IMR-90 (cell line): ENCODE measurements around the gene FNBP1L. TPM values are rescaled to one million over a fixed set of nuclear protein-coding genes. Genes with fewer than 3 reads are reported as not detected.

ENCODE experiments used
- ATAC-seq: fragments of 200-7000 bp; cut with Tn5 transposase; 2 replicates; pipeline ENCODE4 v1.9.1; 2020; ENCODE audit warnings: low read depth, mild to moderate bottlenecking, moderate library complexity
- BruUV-seq: library from RNA; stranded (reverse); fragments of 400-500 nt; replicated peaks from 2 replicates; lab custom pipeline; 2021; lab: Mats Ljungman, UMichigan
- CTCF ChIA-PET: fragments of 300-600 bp; formaldehyde crosslinking; extraction: SDS; loops from one replicate; lab custom pipeline; 2021; ENCODE audit warnings: antibody characterized with exemption; lab: Yijun Ruan, JAX
- POLR2A ChIA-PET: fragments of 300-600 bp; sonication (Branson Sonifier 250); formaldehyde crosslinking; loops from one replicate; lab custom pipeline; 2022; ENCODE audit warnings: antibody characterized with exemption; ENCODE audit not compliant: unreplicated experiment; lab: Charles Lee
- DNase-seq: peaks from one replicate; pipeline ENCODE4 v3.0.0; 2013
- H2AFZ ChIP-seq: replicated peaks from 2 replicates; pipeline ENCODE3; 2013; ENCODE audit warnings: low read length, mild to moderate bottlenecking; ENCODE audit not compliant: poor library complexity
- H2AK5ac ChIP-seq: 2 replicates; pipeline ENCODE4 v1.6.1; 2013; ENCODE audit warnings: low read depth, low read length, inconsistent platforms
- H2AK9ac ChIP-seq: replicated peaks from 2 replicates; pipeline ENCODE3; 2013; ENCODE audit warnings: mild to moderate bottlenecking, low read depth, low read length, moderate library complexity; ENCODE audit not compliant: poor library complexity
- H2BK120ac ChIP-seq: 2 replicates; pipeline ENCODE4 v1.6.1; 2013; ENCODE audit warnings: low read depth, low read length, inconsistent platforms
- H2BK15ac ChIP-seq: 3 replicates; pipeline ENCODE4 v1.6.1; 2013; ENCODE audit warnings: low read depth, low read length, inconsistent platforms
- H2BK20ac ChIP-seq: 2 replicates; pipeline ENCODE4 v1.6.1; 2013; ENCODE audit warnings: low read depth, mild to moderate bottlenecking, inconsistent platforms, low read length, moderate library complexity
- H2BK5ac ChIP-seq: 2 replicates; pipeline ENCODE4 v1.6.1; 2013; ENCODE audit warnings: mild to moderate bottlenecking, low read depth, low read length, inconsistent platforms; ENCODE audit not compliant: poor library complexity, severe bottlenecking
- H3K14ac ChIP-seq: replicated peaks from 2 replicates; pipeline ENCODE4 v1.6.1; 2013; ENCODE audit warnings: low read depth, low read length, inconsistent platforms
- H3K18ac ChIP-seq: 2 replicates; pipeline ENCODE4 v1.6.1; 2013; ENCODE audit warnings: low read depth, low read length, control low read depth
- H3K23ac ChIP-seq: 2 replicates; pipeline ENCODE4 v1.6.1; 2013; ENCODE audit warnings: low read depth, low read length, inconsistent platforms
- H3K27ac ChIP-seq: 2 replicates; pipeline ENCODE4 v1.5.1; 2013; ENCODE audit warnings: mild to moderate bottlenecking, control low read depth, low read length; ENCODE audit not compliant: insufficient read depth
- H3K27me3 ChIP-seq: 2 replicates; pipeline ENCODE4 v1.6.1; 2013; ENCODE audit warnings: low read length; ENCODE audit not compliant: control insufficient read depth, insufficient read depth
- H3K36me3 ChIP-seq: 2 replicates; pipeline ENCODE4 v1.6.1; 2013; ENCODE audit warnings: low read length, mixed read lengths; ENCODE audit not compliant: control insufficient read depth, insufficient read depth
- H3K4ac ChIP-seq: 2 replicates; pipeline ENCODE4 v1.6.1; 2013; ENCODE audit warnings: low read depth, low read length, inconsistent platforms
- H3K4me1 ChIP-seq: 2 replicates; pipeline ENCODE4 v1.6.1; 2013; ENCODE audit warnings: low read length, mixed read lengths; ENCODE audit not compliant: control insufficient read depth, insufficient read depth
- H3K4me2 ChIP-seq: 2 replicates; pipeline ENCODE4 v1.6.1; 2013; ENCODE audit warnings: low read depth, mild to moderate bottlenecking, control low read depth, low read length, moderate library complexity
- H3K4me3 ChIP-seq: 2 replicates; pipeline ENCODE4 v1.5.1; 2013; ENCODE audit warnings: low read depth, mild to moderate bottlenecking, control low read depth, low read length, moderate library complexity; ENCODE audit not compliant: insufficient read depth
- H3K56ac ChIP-seq: 2 replicates; pipeline ENCODE4 v1.6.1; 2013; ENCODE audit warnings: low read length, inconsistent platforms; ENCODE audit not compliant: insufficient read depth; ENCODE audit errors: extremely low read depth
- H3K79me1 ChIP-seq, 2 experiments: 2 replicates each; pipeline ENCODE4 v1.6.1; 2013; ENCODE audit warnings: low read length in 2 of 2, inconsistent platforms in 1 of 2, low read depth in 1 of 2
- H3K9ac ChIP-seq: 2 replicates; pipeline ENCODE4 v1.6.1; 2013; ENCODE audit warnings: low read depth, low read length, control low read depth
- H3K9me1 ChIP-seq: 2 replicates; pipeline ENCODE4 v1.6.1; 2013; ENCODE audit warnings: low read length, inconsistent platforms; ENCODE audit not compliant: insufficient read depth
- H3K9me3 ChIP-seq: 2 replicates; pipeline ENCODE4 v1.6.1; 2013; ENCODE audit warnings: low read length; ENCODE audit not compliant: control insufficient read depth, insufficient read depth
- H4K20me1 ChIP-seq: 2 replicates; pipeline ENCODE4 v1.6.1; 2013; ENCODE audit warnings: low read length, inconsistent platforms; ENCODE audit not compliant: insufficient read depth
- H4K5ac ChIP-seq: 2 replicates; pipeline ENCODE4 v1.6.1; 2013; ENCODE audit warnings: mild to moderate bottlenecking, low read depth, low read length, control low read depth
- H4K8ac ChIP-seq, 2 experiments: 2 replicates each; pipeline ENCODE4 v1.6.1; 2013; ENCODE audit warnings: low read depth in 2 of 2, low read length in 2 of 2, control low read depth in 1 of 2, inconsistent platforms in 1 of 2
- H4K91ac ChIP-seq: 2 replicates; pipeline ENCODE4 v1.6.1; 2013; ENCODE audit warnings: low read depth, low read length, inconsistent platforms; ENCODE audit not compliant: insufficient read depth
- BHLHE40 ChIP-seq: fragments of 150-350 bp; IDR thresholded peaks from 2 replicates; pipeline ENCODE4 v1.6.1; 2016; ENCODE audit warnings: mild to moderate bottlenecking, low read depth, low read length
- CHD1 ChIP-seq: IDR thresholded peaks from 2 replicates; pipeline ENCODE4 v1.6.1; 2012; ENCODE audit warnings: low read depth, low read length, improper control_type of control experiment
- CTCF ChIP-seq: conservative IDR thresholded peaks from 2 replicates; pipeline ENCODE4 v1.5.1; 2012; ENCODE audit warnings: mild to moderate bottlenecking, low read depth, low read length, improper control_type of control experiment
- MAFK ChIP-seq: IDR thresholded peaks from 2 replicates; pipeline ENCODE4 v1.6.1; 2012; ENCODE audit warnings: low read depth, low read length, improper control_type of control experiment
- MXI1 ChIP-seq: IDR thresholded peaks from 2 replicates; pipeline ENCODE4 v1.6.1; 2012; ENCODE audit warnings: low read depth, mild to moderate bottlenecking, low read length, moderate library complexity, borderline replicate concordance
- RCOR1 ChIP-seq: IDR thresholded peaks from 2 replicates; pipeline ENCODE4 v1.6.1; 2012; ENCODE audit warnings: mild to moderate bottlenecking, low read length, improper control_type of control experiment; ENCODE audit not compliant: insufficient replicate concordance
- SMC3 ChIP-seq: fragments of 150-350 bp; IDR thresholded peaks from 2 replicates; pipeline ENCODE4 v1.6.1; 2016; ENCODE audit warnings: low read depth, mild to moderate bottlenecking, antibody characterized with exemption, low read length, moderate library complexity
- USF2 ChIP-seq: fragments of 150-350 bp; IDR thresholded peaks from 2 replicates; pipeline ENCODE4 v1.6.1; 2017; ENCODE audit warnings: mild to moderate bottlenecking, antibody characterized with exemption, low read length, low read depth
- WGBS, 2 experiments: methylation state at CpG; one replicate each; pipeline versions ENCODE4 v1.1.5 to v1.1.7; 2013; ENCODE audit warnings: missing lambda C conversion rate in 2 of 2; ENCODE audit not compliant: insufficient read length in 1 of 2; ENCODE audit errors: extremely low coverage in 2 of 2; 5-methylcytosine and 5-hydroxymethylcytosine counted together
- dilution Hi-C: fragments of 300-500 bp; cut with HindIII; formaldehyde crosslinking; loops from one replicate; pipeline ENCODE4 v1.14.3; 2018; ENCODE audit warnings: low sequenced_read_pairs; ENCODE audit not compliant: unreplicated experiment
- in situ Hi-C: fragments of 300-500 bp; cut with MboI; formaldehyde crosslinking; loops from 3 replicates; pipeline ENCODE4 v1.14.3; 2019; ENCODE audit warnings: low sequenced_read_pairs, inconsistent platforms, mixed read lengths
- intact Hi-C: fragments of 100-400 bp; cut with micrococcal nuclease; formaldehyde crosslinking; loops from 2 replicates; pipeline ENCODE4 v1.10.0; 2022
- polyA plus RNA-seq, 3 experiments: library from polyadenylated mRNA; depleted of rRNA; stranded (reverse); fragments of >200 nt; gene quantifications; 2 replicates each; pipeline ENCODE4 v1.2.3, GENCODE V29; 2012; ENCODE audit warnings: low replicate concordance in 1 of 3
- total RNA-seq: library from RNA; depleted of rRNA; stranded (reverse); fragments of >200 nt; gene quantifications from 2 replicates; pipeline ENCODE4 v1.2.3, GENCODE V29; 2012

FNBP1L gene
- total and polyA plus RNA-seq, 2 of the 4 experiments (the other 2 are of a cell fraction) = 9.3 to 15.2 TPM

- intact Hi-C loops = no loop called here
- in situ Hi-C loops = no loop called here
Measured at GRCh38 chr1:93416183-93416582, 31.7 kb upstream of the FNBP1L start.

More at GRCh38 chr1:93416183-93416582, 31.7 kb upstream of the FNBP1L start:
- no TSS peak for BruUV-seq
- Histone ChIP-seq H3K27ac (no peak overlapping the region), H3K18ac (no peak overlapping the region), H4K91ac (no peak overlapping the region), H4K20me1 (no peaks in the 10 kb centered on the region), H2BK15ac (no peak overlapping the region), H3K56ac (no peak overlapping the region), H3K4ac (no peak overlapping the region), H4K8ac (no peak overlapping the region), H4K5ac (no peak overlapping the region), H2AK9ac (no peak overlapping the region), H3K36me3 (no peaks in the 10 kb centered on the region), H2AK5ac (no peak overlapping the region), H3K23ac (no peak overlapping the region), H3K4me2 (no peak overlapping the region), H2BK120ac (no peak overlapping the region), H3K14ac (no peak overlapping the region), H3K4me3 (no peak overlapping the region), H2BK5ac (no peak overlapping the region), H3K9me3 (no peaks in the 10 kb centered on the region), H3K79me1 (no peaks in the 10 kb centered on the region), H2BK20ac (no peak overlapping the region), H3K9me1 (no peaks in the 10 kb centered on the region), H3K4me1 (no peaks in the 10 kb centered on the region), H2AFZ (no peak overlapping the region), H3K9ac (no peak overlapping the region), H3K27me3 (no peaks in the 10 kb centered on the region)
- ChIA-PET CTCF (no interaction called here), POLR2A (no interaction called here)
- TF ChIP-seq MXI1 = no peak
- no peak for TF ChIP-seq BHLHE40
- TF ChIP-seq MAFK = no peak
- no peak for TF ChIP-seq SMC3
- no peak for TF ChIP-seq CHD1
- TF ChIP-seq USF2 = no peak
- no peak for TF ChIP-seq CTCF
- no peak for TF ChIP-seq RCOR1
- dilution Hi-C loops = no loop called here
- ATAC-seq (no peak), DNase-seq (no peak)
- no CpG with 5 or more reads among the region's 2 CpGs for WGBS, 2 experiments
